HEK293T (cell line): ENCODE data around the gene CACNA1C.

Experiments
- BHLHE40 ChIP-seq: fragments of 450-650 bp; IDR thresholded peaks from 2 replicates; pipeline ENCODE4 v1.6.1; 2016; ENCODE audit warnings: mild to moderate bottlenecking, moderate library complexity, borderline replicate concordance
- CTBP1 ChIP-seq: fragments of 450-650 bp; IDR thresholded peaks from 2 replicates; pipeline ENCODE4 v1.6.1; 2016; ENCODE audit warnings: borderline replicate concordance
- FOXA1 ChIP-seq: fragments of 450-650 bp; IDR thresholded peaks from 2 replicates; pipeline ENCODE4 v1.6.1; 2016; ENCODE audit warnings: mild to moderate bottlenecking
- HDGF ChIP-seq: fragments of 450-650 bp; IDR thresholded peaks from 2 replicates; pipeline ENCODE4 v1.6.1; 2017; ENCODE audit warnings: antibody characterized with exemption, borderline replicate concordance
- NFRKB ChIP-seq: fragments of 450-650 bp; IDR thresholded peaks from 2 replicates; pipeline ENCODE4 v1.6.1; 2016; ENCODE audit warnings: mild to moderate bottlenecking, moderate library complexity
- SP1 ChIP-seq: fragments of 450-650 bp; IDR thresholded peaks from 2 replicates; pipeline ENCODE4 v1.6.1; 2017
- SUZ12 ChIP-seq: fragments of 450-650 bp; IDR thresholded peaks from 2 replicates; pipeline ENCODE4 v1.6.1; 2016; ENCODE audit warnings: mild to moderate bottlenecking
- TARDBP ChIP-seq: fragments of 450-650 bp; IDR thresholded peaks from 2 replicates; pipeline ENCODE4 v1.6.1; 2016

DNA sequence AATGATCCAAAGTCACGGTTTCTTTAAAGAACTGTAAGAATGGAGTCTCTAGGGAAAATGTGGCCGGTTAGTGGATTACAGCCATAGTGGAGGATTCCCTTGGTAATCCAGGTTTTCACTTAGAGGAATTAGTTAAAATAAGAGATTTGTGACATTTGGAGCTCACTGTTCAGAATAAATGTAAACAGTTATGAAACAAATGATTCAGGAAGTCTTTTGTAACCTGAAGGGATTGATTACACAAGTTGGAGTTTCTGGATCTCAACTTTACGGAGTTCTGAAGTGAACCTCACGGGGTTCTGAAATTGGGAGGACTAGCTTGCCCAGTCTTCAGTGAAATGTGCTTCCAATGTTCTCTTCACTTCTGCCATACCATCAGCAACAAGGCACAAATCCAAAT is 507.6 kb downstream of the CACNA1C start:
- TF ChIP-seq NFRKB (no peak), CTBP1 (no peak), BHLHE40 (no peak), TARDBP (no peak), SUZ12 (no peak), FOXA1 (no peak), SP1 (no peak), HDGF (no peak)
